ENCODE results near the gene RHBDL1.

DNA sequence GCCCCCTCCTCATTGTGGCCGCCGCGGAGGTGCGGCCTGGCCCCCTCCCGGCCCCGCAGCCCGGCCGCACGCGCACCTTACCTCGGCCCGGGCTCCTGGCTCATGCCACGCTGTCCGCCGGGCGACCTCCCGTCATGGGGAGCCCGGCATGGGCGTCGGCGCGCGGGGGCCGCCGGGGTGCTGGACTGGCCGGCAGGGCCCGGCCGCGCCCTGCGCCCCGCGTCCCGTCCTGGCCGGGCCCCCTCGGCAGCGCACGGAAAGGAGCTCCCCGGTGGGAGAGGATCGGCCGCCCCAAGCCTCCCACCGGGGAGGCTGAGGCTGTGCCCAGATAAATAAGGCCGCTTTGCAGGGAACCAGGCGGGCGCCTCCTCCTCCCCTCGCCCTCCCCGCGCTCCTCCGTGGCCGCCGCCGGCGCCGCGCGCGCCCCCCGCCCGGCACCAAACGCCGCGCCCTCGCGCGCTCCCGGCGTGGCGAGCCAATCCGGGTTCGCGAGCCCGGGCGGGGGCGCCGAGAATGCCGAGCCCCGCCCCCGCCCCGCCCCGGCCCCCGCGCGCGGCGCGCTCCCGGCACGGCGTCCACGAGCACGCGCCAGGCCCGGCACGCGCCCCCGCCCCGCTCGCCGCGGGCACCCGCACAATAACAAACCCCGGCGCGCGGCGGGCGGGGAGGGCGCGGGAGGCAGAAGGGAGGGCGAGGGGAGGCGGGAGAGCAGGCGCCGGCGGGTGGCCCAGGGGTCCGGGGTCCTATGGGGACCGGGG lies 30.1 kb downstream of the RHBDL1 start, which contains the start of gene FBXL16:
- TF ChIP-seq, protein P1, sequence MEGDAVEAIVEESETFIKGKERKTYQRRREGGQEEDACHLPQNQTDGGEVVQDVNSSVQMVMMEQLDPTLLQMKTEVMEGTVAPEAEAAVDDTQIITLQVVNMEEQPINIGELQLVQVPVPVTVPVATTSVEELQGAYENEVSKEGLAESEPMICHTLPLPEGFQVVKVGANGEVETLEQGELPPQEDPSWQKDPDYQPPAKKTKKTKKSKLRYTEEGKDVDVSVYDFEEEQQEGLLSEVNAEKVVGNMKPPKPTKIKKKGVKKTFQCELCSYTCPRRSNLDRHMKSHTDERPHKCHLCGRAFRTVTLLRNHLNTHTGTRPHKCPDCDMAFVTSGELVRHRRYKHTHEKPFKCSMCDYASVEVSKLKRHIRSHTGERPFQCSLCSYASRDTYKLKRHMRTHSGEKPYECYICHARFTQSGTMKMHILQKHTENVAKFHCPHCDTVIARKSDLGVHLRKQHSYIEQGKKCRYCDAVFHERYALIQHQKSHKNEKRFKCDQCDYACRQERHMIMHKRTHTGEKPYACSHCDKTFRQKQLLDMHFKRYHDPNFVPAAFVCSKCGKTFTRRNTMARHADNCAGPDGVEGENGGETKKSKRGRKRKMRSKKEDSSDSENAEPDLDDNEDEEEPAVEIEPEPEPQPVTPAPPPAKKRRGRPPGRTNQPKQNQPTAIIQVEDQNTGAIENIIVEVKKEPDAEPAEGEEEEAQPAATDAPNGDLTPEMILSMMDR (conservative IDR thresholded peaks at IDR 0.05; ENCODE audit: low read depth, low read length), result no peak
- no peak for TF ChIP-seq EZH2 (IDR thresholded peaks at IDR 0.05; ENCODE audit: low read length, unreplicated experiment)

Measured in PC-3 (cell line).